ENCODE results near the gene TTC12. TPM values are rescaled to one million over a fixed set of nuclear protein-coding genes. Genes with fewer than 3 reads are reported as not detected.

Gene TTC12
- total RNA-seq, 1 donor from 2014 or later = 17.6 TPM

GRCh38 chr11:113338730-113339129 is 24.3 kb downstream of the TTC12 start:
- Histone ChIP-seq H3K36me3 (peaks cover 77% of the 10 kb centered on the region), H3K9me3 (no peaks in the 10 kb centered on the region), H3K4me1 (no peaks in the 10 kb centered on the region), H3K4me3 (no peak overlapping the region), H3K27me3 (ENCODE audit: low read depth) (no peaks in the 10 kb centered on the region), H3K27ac (no peak overlapping the region)
- no peak for DNase-seq
- ATAC-seq = no peak
- no peak for TF ChIP-seq CTCF (IDR thresholded peaks at IDR 0.05)
- intact Hi-C loops (cut with DNase I) = no loop called here

DNA sequence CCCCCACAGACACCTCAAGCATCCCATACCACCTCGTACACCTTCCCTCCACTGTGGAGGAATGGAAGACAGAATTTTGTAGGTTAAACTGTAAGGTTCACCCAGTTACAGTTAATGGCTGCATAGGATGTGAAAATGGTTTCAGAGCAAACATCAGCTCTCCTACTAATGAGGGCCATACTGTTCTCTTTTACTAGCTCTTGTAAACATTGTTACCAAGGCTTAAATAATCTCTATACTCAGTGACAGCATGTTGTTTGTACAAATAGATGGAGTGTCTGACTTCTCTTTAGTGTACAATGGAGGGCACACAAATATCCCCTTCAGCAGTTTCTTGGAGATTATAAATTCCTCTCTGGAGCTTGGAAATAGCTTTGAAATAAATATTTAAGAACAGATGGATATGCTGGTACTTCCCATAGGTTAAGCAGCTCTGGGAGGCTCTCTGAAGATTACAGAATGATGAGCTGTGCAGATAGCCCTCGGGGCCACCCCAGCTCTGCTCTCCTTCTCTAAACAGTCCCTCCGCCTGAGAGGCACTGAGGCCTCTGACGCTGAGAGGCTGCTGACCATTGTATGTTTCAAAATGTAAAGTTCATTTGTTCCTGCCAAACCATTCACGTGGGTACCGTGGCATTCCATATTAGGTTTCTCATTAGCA is 25.7 kb downstream of the TTC12 start:
- Histone ChIP-seq H3K27me3 (ENCODE audit: low read depth) (no peaks in the 10 kb centered on the region), H3K36me3 (peaks cover 77% of the 10 kb centered on the region), H3K9me3 (no peaks in the 10 kb centered on the region), H3K27ac (no peak overlapping the region), H3K4me3 (no peak overlapping the region), H3K4me1 (no peaks in the 10 kb centered on the region)
- no peak for TF ChIP-seq CTCF (IDR thresholded peaks at IDR 0.05)
- ATAC-seq (no peak), DNase-seq (no peak)
- intact Hi-C loops (cut with DNase I) = no loop called here

- Histone ChIP-seq H3K9me3 (no peaks in the 10 kb centered on the region), H3K27ac (no peak overlapping the region), H3K27me3 (ENCODE audit: low read depth) (no peaks in the 10 kb centered on the region), H3K4me1 (no peaks in the 10 kb centered on the region), H3K36me3 (peaks cover 75% of the 10 kb centered on the region), H3K4me3 (no peak overlapping the region)
- no peak for TF ChIP-seq CTCF (IDR thresholded peaks at IDR 0.05)
- intact Hi-C loops (cut with DNase I) = no loop called here
- ATAC-seq = no peak
- DNase-seq = no peak
These were observed 27.2 kb downstream of the TTC12 start for GRCh38 chr11:113341388-113342165.

- no peak overlapping the region for H3K27ac ChIP-seq
- TF ChIP-seq CTCF (IDR thresholded peaks at IDR 0.05) = no peak
- ATAC-seq = no peak
- H3K36me3 ChIP-seq = peaks cover 72% of the 10 kb centered on the region
- no peaks in the 10 kb centered on the region for H3K27me3 ChIP-seq (ENCODE audit: low read depth)
- H3K4me1 ChIP-seq = no peaks in the 10 kb centered on the region
- H3K4me3 ChIP-seq = no peak overlapping the region
- H3K9me3 ChIP-seq = no peaks in the 10 kb centered on the region
- no peak for DNase-seq
- intact Hi-C loops (cut with DNase I) = no loop called here
These were observed 31.6 kb downstream of the TTC12 start for GRCh38 chr11:113345978-113346377.

DNA sequence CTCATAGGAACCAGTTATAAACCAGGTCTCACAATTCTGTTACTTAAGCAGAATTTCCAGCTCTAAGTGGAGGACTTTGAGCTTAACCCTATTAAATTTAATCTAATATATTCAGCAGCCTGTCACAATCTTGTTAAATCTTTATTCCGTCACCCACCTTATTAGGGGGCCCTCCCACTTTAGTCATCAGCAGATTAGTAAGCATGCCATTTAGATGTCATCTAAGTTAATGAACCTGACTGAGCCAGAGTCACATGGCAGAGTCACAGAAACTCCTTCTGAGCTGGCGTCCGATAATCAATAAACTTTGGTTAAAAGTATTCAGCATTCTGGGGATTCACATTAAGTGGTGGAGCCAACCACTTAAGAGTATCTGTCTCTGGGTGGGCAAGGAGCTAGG is 35.1 kb downstream of the TTC12 start:
- intact Hi-C loops (cut with DNase I) = no loop called here
- H3K27me3 ChIP-seq (ENCODE audit: low read depth) = no peaks in the 10 kb centered on the region
- H3K4me3 ChIP-seq = no peak overlapping the region
- no peaks in the 10 kb centered on the region for H3K9me3 ChIP-seq
- peaks cover 54% of the 10 kb centered on the region for H3K36me3 ChIP-seq
- no peak overlapping the region for H3K27ac ChIP-seq
- DNase-seq (no peak), ATAC-seq (no peak)
- no peaks in the 10 kb centered on the region for H3K4me1 ChIP-seq
- no peak for TF ChIP-seq CTCF (IDR thresholded peaks at IDR 0.05)

Data from lower lobe of right lung (tissue), 2 donors.